ENCODE data around the gene MAP4.

- TF ChIP-seq CTCF (IDR thresholded peaks at IDR 0.05) (no peak), EZH2phosphoT487 (IDR thresholded peaks at IDR 0.05) (no peak)
Observed at GRCh38 chr3:47890828-47891612, 125.2 kb downstream of the MAP4 start.

Measured in neural progenitor cell (in vitro differentiated cells).